ENCODE measurements around the gene OSMR. TPM values are rescaled to one million over a fixed set of nuclear protein-coding genes. Genes with fewer than 3 reads are reported as not detected.

The OSMR gene
- total RNA-seq, 1 experiment from 2014 or later = 46.0 TPM

DNA sequence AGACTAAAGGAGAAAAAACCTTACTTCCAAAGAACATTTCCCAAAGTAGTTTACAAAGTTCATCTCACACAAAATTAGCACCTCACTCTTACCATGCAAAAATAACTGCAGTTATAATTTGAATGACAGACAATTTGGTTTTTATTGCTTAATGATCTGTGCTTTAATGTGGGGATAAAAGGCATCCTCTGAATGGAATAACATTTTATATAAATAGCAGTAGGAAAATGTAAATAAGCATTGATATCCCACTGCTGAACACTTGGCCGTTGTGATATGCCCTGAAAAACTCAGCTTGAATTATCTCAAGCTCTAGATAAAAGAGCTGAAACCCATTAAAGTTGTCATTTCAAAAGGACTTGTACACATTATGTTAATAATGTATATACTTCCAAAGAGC, 93.2 kb downstream of the OSMR start:
- TF ChIP-seq, protein P1, sequence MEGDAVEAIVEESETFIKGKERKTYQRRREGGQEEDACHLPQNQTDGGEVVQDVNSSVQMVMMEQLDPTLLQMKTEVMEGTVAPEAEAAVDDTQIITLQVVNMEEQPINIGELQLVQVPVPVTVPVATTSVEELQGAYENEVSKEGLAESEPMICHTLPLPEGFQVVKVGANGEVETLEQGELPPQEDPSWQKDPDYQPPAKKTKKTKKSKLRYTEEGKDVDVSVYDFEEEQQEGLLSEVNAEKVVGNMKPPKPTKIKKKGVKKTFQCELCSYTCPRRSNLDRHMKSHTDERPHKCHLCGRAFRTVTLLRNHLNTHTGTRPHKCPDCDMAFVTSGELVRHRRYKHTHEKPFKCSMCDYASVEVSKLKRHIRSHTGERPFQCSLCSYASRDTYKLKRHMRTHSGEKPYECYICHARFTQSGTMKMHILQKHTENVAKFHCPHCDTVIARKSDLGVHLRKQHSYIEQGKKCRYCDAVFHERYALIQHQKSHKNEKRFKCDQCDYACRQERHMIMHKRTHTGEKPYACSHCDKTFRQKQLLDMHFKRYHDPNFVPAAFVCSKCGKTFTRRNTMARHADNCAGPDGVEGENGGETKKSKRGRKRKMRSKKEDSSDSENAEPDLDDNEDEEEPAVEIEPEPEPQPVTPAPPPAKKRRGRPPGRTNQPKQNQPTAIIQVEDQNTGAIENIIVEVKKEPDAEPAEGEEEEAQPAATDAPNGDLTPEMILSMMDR (IDR thresholded peaks at IDR 0.05 in 2 of 3, conservative IDR thresholded peaks at IDR 0.05 in 1 of 3; ENCODE audit: borderline replicate concordance in 1 of 3, insufficient read depth in 1 of 3, low read depth in 2 of 3, low read length in 2 of 3) = no peak
- TF ChIP-seq EZH2phosphoT487 (IDR thresholded peaks at IDR 0.05; ENCODE audit: borderline replicate concordance) (no peak), SRF (IDR thresholded peaks at IDR 0.05; ENCODE audit: low read depth) (no peak), RAD21 (IDR thresholded peaks at IDR 0.05; ENCODE audit: low read depth) (no peak), EZH2 (IDR thresholded peaks at IDR 0.05) (no peak), REST (IDR thresholded peaks at IDR 0.05; ENCODE audit: low read depth) (no peak), JUND (IDR thresholded peaks at IDR 0.05) (no peak), ZFX (IDR thresholded peaks at IDR 0.05) (no peak), YY1 (IDR thresholded peaks at IDR 0.05; ENCODE audit: extremely low read depth, insufficient replicate concordance, low read depth, low read length) (no peak), POLR2AphosphoS5 (IDR thresholded peaks at IDR 0.05; ENCODE audit: low read depth, low read length) (no peak), SIN3A (IDR thresholded peaks at IDR 0.05; ENCODE audit: low read depth) (no peak)
- TF ChIP-seq, protein P2, sequence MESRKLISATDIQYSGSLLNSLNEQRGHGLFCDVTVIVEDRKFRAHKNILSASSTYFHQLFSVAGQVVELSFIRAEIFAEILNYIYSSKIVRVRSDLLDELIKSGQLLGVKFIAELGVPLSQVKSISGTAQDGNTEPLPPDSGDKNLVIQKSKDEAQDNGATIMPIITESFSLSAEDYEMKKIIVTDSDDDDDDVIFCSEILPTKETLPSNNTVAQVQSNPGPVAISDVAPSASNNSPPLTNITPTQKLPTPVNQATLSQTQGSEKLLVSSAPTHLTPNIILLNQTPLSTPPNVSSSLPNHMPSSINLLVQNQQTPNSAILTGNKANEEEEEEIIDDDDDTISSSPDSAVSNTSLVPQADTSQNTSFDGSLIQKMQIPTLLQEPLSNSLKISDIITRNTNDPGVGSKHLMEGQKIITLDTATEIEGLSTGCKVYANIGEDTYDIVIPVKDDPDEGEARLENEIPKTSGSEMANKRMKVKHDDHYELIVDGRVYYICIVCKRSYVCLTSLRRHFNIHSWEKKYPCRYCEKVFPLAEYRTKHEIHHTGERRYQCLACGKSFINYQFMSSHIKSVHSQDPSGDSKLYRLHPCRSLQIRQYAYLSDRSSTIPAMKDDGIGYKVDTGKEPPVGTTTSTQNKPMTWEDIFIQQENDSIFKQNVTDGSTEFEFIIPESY (IDR thresholded peaks at IDR 0.05; ENCODE audit: extremely low read depth, insufficient replicate concordance, low read length) = no peak
- TF ChIP-seq, protein P3, sequence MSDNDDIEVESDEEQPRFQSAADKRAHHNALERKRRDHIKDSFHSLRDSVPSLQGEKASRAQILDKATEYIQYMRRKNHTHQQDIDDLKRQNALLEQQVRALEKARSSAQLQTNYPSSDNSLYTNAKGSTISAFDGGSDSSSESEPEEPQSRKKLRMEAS (IDR thresholded peaks at IDR 0.05) = no peak
- intact Hi-C loops (cut with micrococcal nuclease) = no loop called here
- Histone ChIP-seq H3K27ac (ENCODE audit: low read depth, low read length) (no peak overlapping the region), H3K36me3 (ENCODE audit: control insufficient read depth in 1 of 2, insufficient read depth in 2 of 2, low read length in 2 of 2) (peaks cover 3 to 11% of the 10 kb centered on the region in 2 experiments; a peak in 2 of 4 replicates), H3K4me2 (ENCODE audit: low read length) (no peak overlapping the region), H3K9me3 (ENCODE audit: control insufficient read depth in 1 of 2, insufficient read depth in 1 of 2, low read depth in 1 of 2, low read length in 2 of 2) (no peaks in the 10 kb centered on the region), H4K20me1 (ENCODE audit: insufficient read depth) (no peaks in the 10 kb centered on the region), H3K4me3 (replicated peaks in 1 of 2; ENCODE audit: low read depth in 1 of 2, low read length in 2 of 2) (no peak overlapping the region), H3K9ac (ENCODE audit: low read length) (no peak overlapping the region), H2AFZ (ENCODE audit: low read depth, low read length, poor library complexity, severe bottlenecking) (no peak overlapping the region), H3K27me3 (ENCODE audit: insufficient read depth, low read length) (no peaks in the 10 kb centered on the region), H3K4me1 (ENCODE audit: control insufficient read depth in 1 of 2, insufficient read depth in 2 of 2, low read length in 2 of 2) (no peaks in the 10 kb centered on the region), H3K9me2 (ENCODE audit: insufficient read depth) (no peaks in the 10 kb centered on the region), H3K79me2 (ENCODE audit: insufficient read depth, low read length) (no peaks in the 10 kb centered on the region)
- no peak for DNase-seq (ENCODE audit: low read depth, low spot score)
- RAD21 ChIA-PET (ENCODE audit: low non-redundant PET in 1 of 2, low total read pairs in 2 of 2, uncharacterized antibody in 2 of 2, unreplicated experiment in 2 of 2) = no interaction called here
- CTCF ChIA-PET = no interaction called here
- no peak for ATAC-seq
- POLR2A ChIA-PET = no interaction called here
- no TSS peak for BruUV-seq (replicated peaks)

All from HCT116 (cell line).